ES-I3 (cell line): Measurements from ENCODE around the gene IRS2.

Experiments used
- H3K36me3 ChIP-seq: 2 replicates; pipeline ENCODE4 v1.6.1; 2013; ENCODE audit warnings: mild to moderate bottlenecking, low read length, control low read depth, moderate library complexity; ENCODE audit not compliant: insufficient read depth
- H3K4me1 ChIP-seq: 2 replicates; pipeline ENCODE4 v1.6.1; 2013; ENCODE audit warnings: mild to moderate bottlenecking, control low read depth, low read length; ENCODE audit not compliant: insufficient read depth
- H3K9ac ChIP-seq: 2 replicates; pipeline ENCODE4 v1.6.1; 2013; ENCODE audit warnings: low read depth, mild to moderate bottlenecking, low read length, moderate library complexity
- H3K9me3 ChIP-seq: 2 replicates; pipeline ENCODE4 v1.6.1; 2013; ENCODE audit warnings: mild to moderate bottlenecking, low read length, moderate library complexity; ENCODE audit not compliant: control insufficient read depth, insufficient read depth

The IRS2 gene

DNA sequence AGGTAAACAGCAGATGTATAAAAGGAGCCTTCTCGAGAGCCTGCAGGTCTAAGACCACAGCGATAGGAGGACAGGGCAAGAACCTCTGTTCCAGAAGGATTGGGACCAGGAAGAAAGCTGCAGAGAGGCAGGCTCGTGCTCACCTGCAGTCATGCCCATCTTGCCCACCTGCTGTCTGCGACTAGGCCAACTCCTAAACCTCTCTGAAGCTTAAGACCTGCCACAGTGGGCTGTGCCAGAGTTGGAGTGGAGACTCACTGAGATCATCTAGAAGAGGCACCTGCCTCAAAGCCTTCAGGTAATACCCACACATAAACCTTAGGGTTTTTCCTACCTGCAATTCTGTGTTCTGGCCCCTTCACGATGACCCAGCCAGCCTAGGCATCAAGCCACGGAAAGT, 68.7 kb downstream of the IRS2 start:
- no peak overlapping the region for H3K9ac ChIP-seq
- H3K4me1 ChIP-seq, result peaks cover 4% of the 10 kb centered on the region; the same call in 1 of the 2 replicates
- H3K9me3 ChIP-seq, result no peaks in the 10 kb centered on the region
- H3K36me3 ChIP-seq, result no peaks in the 10 kb centered on the region

DNA sequence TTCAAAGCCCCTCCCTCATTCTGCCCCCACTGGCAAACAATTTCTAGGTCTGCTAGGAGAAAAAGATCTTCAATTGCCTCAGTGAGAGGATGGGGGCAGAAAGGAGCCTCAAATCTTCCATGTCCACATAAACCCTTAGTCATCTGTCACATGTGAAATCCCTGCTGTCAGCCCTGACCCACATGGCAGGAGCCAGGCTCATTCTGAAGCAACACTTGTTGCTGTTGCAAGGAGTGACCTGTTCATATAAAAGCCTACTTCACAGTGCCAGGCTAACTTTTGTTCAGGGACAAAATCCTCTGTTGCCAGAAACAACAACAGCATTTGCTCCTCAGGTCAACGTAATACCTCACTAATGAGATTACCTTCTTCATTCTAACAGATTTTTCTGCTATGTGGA, 70.5 kb downstream of the IRS2 start:
- H3K9ac ChIP-seq, result no peak overlapping the region
- H3K9me3 ChIP-seq, result no peaks in the 10 kb centered on the region
- peaks cover 8% of the 10 kb centered on the region; the same call in 1 of the 2 replicates for H3K4me1 ChIP-seq
- no peaks in the 10 kb centered on the region for H3K36me3 ChIP-seq

DNA sequence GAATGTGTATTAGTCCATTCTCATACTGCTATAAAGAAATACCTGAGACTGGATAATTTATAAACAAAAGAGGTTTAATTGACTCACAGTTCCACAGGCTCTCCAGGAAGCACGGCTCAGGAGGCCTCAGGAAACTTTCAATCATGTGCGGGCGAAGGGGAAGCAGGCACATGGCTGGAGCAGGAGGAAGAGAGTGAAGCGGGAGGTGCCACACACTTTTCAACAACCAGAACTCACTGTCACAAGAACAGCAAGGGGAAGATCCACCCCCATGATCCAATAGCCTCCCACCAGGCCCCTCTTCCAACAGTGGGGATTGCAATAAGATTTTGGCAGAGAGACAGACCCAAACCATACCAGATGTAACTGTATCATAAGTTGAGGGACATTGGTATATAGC, 72.7 kb downstream of the IRS2 start:
- Histone ChIP-seq H3K4me1 (peaks cover 8% of the 10 kb centered on the region; the same call in 1 of the 2 replicates), H3K36me3 (no peaks in the 10 kb centered on the region), H3K9ac (no peak overlapping the region), H3K9me3 (no peaks in the 10 kb centered on the region; the same call in 1 of the 2 replicates)

DNA sequence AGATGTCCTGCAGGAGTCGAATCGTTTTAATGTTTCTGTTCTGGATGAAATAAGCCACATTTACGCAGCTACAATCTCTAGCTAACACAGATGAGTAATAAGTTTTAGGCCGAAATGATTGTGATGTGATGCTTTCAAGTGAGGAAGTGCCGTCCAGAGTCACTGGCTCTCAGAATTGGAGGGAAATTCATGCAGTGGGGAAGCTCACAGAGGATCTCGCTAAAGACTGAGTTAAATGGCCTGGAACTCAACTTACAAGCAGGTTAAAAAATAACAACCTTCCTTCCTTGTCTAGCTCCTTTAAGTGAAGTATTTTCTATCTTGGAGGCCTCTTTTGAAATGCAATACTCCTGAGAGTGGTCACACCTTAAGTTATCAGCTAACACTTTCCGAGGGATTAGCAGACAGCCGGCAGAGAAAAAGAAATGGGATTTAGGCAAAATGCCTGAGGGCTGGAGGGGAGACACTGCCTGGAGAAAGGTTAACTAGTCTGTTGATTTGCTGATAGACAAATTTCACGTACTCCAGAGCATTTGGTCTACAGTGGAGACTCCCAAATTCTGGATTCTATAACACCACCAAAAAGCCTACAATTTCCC, 74.2 kb downstream of the IRS2 start:
- H3K9me3 ChIP-seq, result no peaks in the 10 kb centered on the region; the same call in 1 of the 2 replicates
- H3K4me1 ChIP-seq, result peaks cover 8% of the 10 kb centered on the region; the same call in 1 of the 2 replicates
- H3K9ac ChIP-seq, result no peak overlapping the region
- H3K36me3 ChIP-seq, result no peaks in the 10 kb centered on the region

DNA sequence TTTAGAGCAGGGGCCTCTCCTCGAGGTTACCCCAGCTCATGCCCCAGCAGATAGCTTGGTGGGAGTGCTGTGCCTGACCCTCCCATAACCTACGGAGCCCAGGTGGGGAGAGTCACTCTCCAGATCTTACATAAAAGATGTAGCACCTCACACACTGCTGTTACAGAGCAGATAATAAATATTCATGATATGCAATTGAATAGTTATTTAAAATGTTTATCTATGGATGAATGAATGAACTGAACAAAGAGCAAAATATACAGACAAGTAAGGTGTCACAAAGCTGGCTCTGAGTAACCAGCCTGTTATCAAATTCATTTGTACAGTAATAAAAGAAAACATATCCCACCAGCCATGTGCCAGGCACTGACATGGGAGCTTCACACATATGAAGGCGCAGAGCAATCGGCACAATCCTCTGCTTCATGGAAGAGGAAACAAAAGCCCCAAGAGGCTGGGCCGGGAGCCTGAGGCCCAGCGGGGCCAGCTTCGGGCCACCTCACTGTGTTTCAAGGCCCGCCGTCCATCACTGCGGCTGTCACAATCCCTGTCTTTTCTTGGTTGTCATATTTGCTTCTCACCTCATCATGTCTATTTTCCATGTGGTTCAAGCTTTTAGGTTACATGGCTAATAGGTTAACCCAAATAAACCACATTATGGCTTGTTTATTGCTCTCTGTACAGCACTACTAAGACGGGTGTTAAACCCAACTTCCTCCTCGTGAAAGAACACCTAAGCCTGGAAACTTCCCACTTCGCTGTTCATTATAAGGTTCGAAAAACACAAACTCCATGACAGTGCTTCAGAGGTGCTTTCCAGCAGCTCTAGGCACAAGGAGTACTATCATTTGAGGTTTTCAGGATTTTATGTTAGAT, 78.4 kb downstream of the IRS2 start:
- H3K9me3 ChIP-seq, result peaks cover 5% of the 10 kb centered on the region; the same call in 1 of the 2 replicates
- H3K9ac ChIP-seq, result no peak overlapping the region
- no peaks in the 10 kb centered on the region for H3K36me3 ChIP-seq
- 0 out of 2 replicates have a peak, but pooled peaks cover 4% of the 10 kb centered on the region for H3K4me1 ChIP-seq

DNA sequence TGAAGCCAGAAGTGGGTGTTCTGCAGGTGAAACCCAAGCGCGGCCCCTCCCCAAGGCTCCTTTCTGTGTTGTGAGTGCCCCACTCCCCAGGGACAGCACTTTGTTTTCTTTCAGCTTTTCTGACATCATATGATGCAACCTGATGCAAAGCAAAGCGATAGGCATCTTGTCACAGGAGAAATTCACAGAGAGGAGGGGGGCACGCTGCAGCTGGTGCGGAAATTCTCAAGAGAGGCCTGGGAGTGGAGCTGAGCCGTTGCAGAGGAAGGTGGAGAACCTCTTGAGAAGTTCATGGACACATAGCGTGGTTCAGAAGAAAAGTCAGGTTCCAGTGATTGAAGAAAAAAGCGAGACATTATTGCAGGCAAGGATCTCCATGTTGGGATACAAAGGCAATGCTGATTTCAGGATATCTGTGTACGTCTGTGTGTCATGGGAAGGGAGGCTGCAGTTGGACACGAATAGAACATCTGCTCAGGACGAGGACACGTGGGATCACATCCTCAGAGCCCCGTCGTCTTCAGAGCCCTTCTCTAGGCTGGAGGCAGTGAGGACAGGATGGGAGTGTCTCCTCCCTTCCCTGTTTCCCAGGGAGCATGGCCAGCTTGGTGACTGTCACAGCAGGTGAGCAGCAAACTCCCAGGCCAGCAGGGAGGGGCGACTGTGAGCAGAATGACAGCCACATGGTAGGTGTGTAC, 79.2 kb downstream of the IRS2 start:
- Histone ChIP-seq H3K9ac (no peak overlapping the region; the same call in 1 of the 2 replicates), H3K9me3 (peaks cover 5% of the 10 kb centered on the region; the same call in 1 of the 2 replicates), H3K4me1 (0 out of 2 replicates have a peak, but pooled peaks cover 3% of the 10 kb centered on the region), H3K36me3 (no peaks in the 10 kb centered on the region)

DNA sequence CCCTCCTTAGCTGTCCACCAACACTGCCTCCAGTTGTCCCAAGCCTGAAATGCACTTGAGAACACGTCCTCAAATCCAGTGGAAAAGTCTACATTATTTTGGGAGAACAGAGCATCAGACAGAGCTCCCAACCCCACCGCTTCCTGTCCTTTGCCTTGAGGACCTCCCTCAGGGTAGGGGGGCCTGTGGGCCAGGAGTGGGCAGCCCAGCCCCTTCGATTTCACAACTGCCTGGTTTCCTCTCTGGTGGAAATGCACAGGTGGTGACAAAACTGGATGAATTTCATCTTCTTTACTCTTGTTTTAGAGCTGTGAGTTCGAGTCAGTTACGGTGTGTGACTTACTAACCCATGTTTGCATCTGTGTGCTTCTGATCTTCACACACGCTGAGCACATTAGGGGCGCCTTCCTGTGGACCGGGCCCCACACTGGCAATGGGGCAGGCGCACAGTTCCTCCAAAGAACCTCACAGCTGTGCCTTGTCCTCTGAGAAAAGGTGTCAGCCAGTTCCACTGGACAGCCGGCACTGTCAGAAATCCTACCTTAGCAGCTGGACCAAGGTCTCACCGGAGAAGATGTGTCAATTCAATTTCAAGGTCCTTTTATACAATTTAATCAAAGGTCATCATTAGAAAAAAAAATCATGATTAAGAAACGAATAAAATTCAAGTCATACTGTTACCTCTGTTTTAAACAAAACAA, 80.2 kb downstream of the IRS2 start:
- no peaks in the 10 kb centered on the region for H3K36me3 ChIP-seq
- H3K9ac ChIP-seq, result no peak overlapping the region
- H3K9me3 ChIP-seq, result peaks cover 5% of the 10 kb centered on the region; the same call in 1 of the 2 replicates
- H3K4me1 ChIP-seq, result no peaks in the 10 kb centered on the region

DNA sequence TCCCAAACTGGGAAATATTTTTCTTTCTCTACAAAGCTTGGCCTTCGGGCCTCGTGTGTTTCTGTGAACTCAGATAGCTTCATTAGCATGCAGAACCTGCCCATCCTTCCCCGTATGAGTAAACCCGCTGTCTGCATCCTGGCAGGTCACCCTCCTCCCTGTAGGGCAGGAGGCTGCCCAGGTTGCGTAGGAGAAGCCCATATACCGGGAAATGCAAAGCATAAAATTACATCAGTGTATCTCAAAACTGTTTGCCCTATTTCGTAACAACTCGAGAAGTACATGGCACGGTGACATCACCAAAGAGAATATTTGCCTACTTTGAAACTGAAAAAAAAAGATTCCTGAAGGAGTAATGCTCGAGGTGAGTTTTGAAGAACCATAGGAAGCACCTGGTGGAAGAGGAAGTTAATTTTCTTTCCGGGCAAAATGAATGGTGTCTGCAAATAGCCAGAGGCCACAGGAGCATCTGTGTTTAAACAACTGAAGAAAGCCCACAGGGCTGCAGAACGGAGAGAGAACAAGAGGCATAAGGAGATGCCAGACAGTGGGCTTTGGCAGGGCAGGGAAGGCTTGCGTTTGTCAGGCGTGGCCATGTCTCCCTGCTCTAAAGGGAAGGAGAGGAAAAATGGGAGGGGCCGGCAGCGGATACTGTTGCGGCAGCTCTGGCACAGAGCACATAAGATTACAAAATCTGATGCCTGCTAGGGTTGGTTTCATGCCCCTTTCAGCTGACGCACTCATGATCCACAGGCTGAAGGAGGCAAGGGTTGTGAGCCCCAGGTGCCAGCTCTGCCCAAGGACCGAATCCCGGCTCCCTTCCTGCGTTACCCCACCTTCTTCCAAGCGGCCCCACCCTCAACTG, 81.4 kb downstream of the IRS2 start:
- Histone ChIP-seq H3K36me3 (no peaks in the 10 kb centered on the region), H3K9me3 (peaks cover 5% of the 10 kb centered on the region; the same call in 1 of the 2 replicates), H3K4me1 (no peaks in the 10 kb centered on the region), H3K9ac (no peak overlapping the region)

DNA sequence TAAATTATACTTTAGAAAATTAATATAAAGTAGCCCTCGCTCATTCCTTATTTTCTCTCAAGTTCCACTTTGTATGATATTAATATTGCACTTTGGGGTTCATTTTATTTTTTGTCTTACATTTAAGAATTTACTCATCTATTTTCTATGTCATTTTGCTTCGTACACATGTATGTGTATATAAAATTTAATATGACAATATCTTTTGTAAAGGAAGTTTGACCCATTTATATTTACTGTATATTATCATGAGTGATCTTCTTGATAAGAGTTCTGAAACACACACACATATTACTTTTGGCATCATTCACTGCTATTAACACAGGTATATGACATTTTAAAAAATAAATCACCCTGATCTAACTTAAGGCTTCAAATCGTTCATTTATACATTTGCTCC, 83.1 kb downstream of the IRS2 start:
- no peaks in the 10 kb centered on the region for H3K4me1 ChIP-seq
- no peaks in the 10 kb centered on the region for H3K36me3 ChIP-seq
- 0 out of 2 replicates have a peak, but pooled peaks cover 5% of the 10 kb centered on the region for H3K9me3 ChIP-seq
- no peak overlapping the region for H3K9ac ChIP-seq
